ENCODE data around the gene WDR89. TPM values are rescaled to one million over a fixed set of nuclear protein-coding genes. Genes with fewer than 3 reads are reported as not detected.

Gene WDR89
- total RNA-seq, 1 donor from 2014 or later, result 6.3 TPM

- TF ChIP-seq, protein P1, sequence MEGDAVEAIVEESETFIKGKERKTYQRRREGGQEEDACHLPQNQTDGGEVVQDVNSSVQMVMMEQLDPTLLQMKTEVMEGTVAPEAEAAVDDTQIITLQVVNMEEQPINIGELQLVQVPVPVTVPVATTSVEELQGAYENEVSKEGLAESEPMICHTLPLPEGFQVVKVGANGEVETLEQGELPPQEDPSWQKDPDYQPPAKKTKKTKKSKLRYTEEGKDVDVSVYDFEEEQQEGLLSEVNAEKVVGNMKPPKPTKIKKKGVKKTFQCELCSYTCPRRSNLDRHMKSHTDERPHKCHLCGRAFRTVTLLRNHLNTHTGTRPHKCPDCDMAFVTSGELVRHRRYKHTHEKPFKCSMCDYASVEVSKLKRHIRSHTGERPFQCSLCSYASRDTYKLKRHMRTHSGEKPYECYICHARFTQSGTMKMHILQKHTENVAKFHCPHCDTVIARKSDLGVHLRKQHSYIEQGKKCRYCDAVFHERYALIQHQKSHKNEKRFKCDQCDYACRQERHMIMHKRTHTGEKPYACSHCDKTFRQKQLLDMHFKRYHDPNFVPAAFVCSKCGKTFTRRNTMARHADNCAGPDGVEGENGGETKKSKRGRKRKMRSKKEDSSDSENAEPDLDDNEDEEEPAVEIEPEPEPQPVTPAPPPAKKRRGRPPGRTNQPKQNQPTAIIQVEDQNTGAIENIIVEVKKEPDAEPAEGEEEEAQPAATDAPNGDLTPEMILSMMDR (IDR thresholded peaks at IDR 0.05; ENCODE audit: borderline replicate concordance), result no peak
- DNase-seq, result no peak
- intact Hi-C loops (cut with micrococcal nuclease), result no loop called here
- H3K9me3 ChIP-seq (replicated peaks), result no peaks in the 10 kb centered on the region
- H3K27ac ChIP-seq (replicated peaks), result no peak overlapping the region
- H3K27me3 ChIP-seq (ENCODE audit: low read depth), result no peaks in the 10 kb centered on the region
- no peaks in the 10 kb centered on the region for H3K36me3 ChIP-seq
- no peaks in the 10 kb centered on the region for H3K4me1 ChIP-seq
- H3K4me3 ChIP-seq, result no peak overlapping the region
These were observed 10.7 kb upstream of the WDR89 start for GRCh38 chr14:63652406-63652805.

GRCh38 chr14:63650256-63650952, 8.7 kb upstream of the WDR89 start:
- Histone ChIP-seq H3K9me3 (replicated peaks) (no peaks in the 10 kb centered on the region), H3K4me1 (no peaks in the 10 kb centered on the region), H3K36me3 (no peaks in the 10 kb centered on the region), H3K4me3 (no peak overlapping the region), H3K27me3 (ENCODE audit: low read depth) (no peaks in the 10 kb centered on the region), H3K27ac (replicated peaks) (no peak overlapping the region)
- intact Hi-C loops (cut with micrococcal nuclease), result no loop called here
- DNase-seq, result no peak
- TF ChIP-seq, protein P1 (IDR thresholded peaks at IDR 0.05; ENCODE audit: borderline replicate concordance), result no peak

DNA sequence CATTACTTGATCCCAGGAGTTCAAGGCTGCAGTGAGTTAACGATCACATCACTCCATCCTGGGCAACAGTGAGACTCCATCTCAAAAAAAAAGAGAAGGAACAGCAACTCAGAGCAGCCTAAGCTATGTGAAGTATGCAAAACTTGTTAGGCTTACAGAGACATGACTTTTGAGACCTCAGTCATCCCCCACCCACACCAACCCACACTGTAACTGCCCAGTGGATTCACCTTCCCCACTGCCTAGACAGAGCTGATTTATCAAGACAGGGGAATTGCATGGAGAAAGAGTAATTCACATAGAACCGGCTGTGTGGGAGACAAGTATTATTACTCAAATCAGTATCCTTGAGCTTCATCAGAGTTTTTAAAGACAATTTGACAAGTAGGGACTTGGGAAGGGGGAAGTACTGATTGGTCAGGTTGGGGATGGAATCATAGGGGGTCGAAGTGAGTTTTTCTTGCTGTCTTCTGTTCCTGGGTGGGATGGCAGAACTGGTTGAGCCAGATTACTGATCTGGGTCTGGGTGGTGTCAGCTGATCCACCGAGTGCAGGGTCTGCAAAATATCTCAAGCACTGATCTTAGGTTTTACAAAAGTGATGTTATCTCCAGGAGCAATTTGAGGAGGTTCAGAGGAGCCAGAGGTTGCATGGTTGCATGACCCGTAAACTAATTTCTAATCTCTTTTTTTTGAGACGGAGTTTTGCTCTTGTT, 6.2 kb upstream of the WDR89 start:
- peaks cover 2% of the 10 kb centered on the region for H3K4me1 ChIP-seq
- no peaks in the 10 kb centered on the region for H3K27me3 ChIP-seq (ENCODE audit: low read depth)
- no peak overlapping the region for H3K4me3 ChIP-seq
- no peak overlapping the region for H3K27ac ChIP-seq (replicated peaks)
- DNase-seq, result no peak
- H3K36me3 ChIP-seq, result no peaks in the 10 kb centered on the region
- TF ChIP-seq, protein P1 (IDR thresholded peaks at IDR 0.05; ENCODE audit: borderline replicate concordance), result no peak
- no peaks in the 10 kb centered on the region for H3K9me3 ChIP-seq (replicated peaks)
- intact Hi-C loops (cut with micrococcal nuclease), result loop anchor here (10.0 kb wide), 1 partner anchor 263 kb away; no protein-coding TSS in a partner anchor

DNA sequence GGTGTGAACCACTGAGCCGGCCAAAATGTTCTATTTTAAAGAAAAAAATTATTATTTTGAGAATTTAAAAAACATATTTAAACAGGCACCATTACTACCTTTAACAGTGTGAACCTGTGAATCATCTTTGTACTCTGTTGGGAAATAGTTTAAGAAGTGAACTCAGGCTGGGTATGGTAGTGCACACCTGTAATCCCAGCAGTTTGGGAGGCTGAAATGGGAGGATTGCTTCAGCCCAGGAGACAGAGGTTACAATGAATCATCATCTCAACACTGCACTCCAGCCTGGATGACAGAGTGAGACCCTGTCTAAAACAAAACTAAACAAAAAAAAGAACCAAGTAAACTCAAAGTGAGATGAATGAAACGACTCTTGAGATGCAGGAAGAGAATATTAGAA, 3.1 kb upstream of the WDR89 start:
- Histone ChIP-seq H3K27me3 (ENCODE audit: low read depth) (no peaks in the 10 kb centered on the region), H3K27ac (replicated peaks) (no peak overlapping the region), H3K36me3 (no peaks in the 10 kb centered on the region), H3K4me3 (no peak overlapping the region), H3K9me3 (replicated peaks) (no peaks in the 10 kb centered on the region), H3K4me1 (peaks cover 20% of the 10 kb centered on the region)
- intact Hi-C loops (cut with micrococcal nuclease), result loop anchor here (10.0 kb wide), 1 partner anchor 260 kb away; no protein-coding TSS in a partner anchor
- TF ChIP-seq, protein P1 (IDR thresholded peaks at IDR 0.05; ENCODE audit: borderline replicate concordance), result no peak
- no peak for DNase-seq

- TF ChIP-seq, protein P1 (IDR thresholded peaks at IDR 0.05; ENCODE audit: borderline replicate concordance), result no peak
- H3K4me1 ChIP-seq, result peaks cover 20% of the 10 kb centered on the region
- H3K27ac ChIP-seq (replicated peaks), result peak overlapping the region; percentile 97
- intact Hi-C loops (cut with micrococcal nuclease), result loop anchor here (10.0 kb wide), 1 partner anchor 258 kb away; no protein-coding TSS in a partner anchor
- no peaks in the 10 kb centered on the region for H3K27me3 ChIP-seq (ENCODE audit: low read depth)
- DNase-seq, result no peak
- H3K36me3 ChIP-seq, result no peaks in the 10 kb centered on the region
- H3K9me3 ChIP-seq (replicated peaks), result no peaks in the 10 kb centered on the region
- H3K4me3 ChIP-seq, result peak overlapping the region; percentile 77
These were observed 1.1 kb upstream of the WDR89 start for GRCh38 chr14:63642656-63643382.

All from left ventricle myocardium inferior (tissue), 1 donor.